ENCODE results near the gene SLC4A8. TPM values are rescaled to one million over a fixed set of nuclear protein-coding genes. Genes with fewer than 3 reads are reported as not detected.

Gene SLC4A8
- total RNA-seq, 1 experiment from 2014 or later, result 26.3 TPM

- Histone ChIP-seq H4K20me1 (ENCODE audit: control insufficient read depth, insufficient read depth, insufficient read length) (no peaks in the 10 kb centered on the region), H3K14ac (ENCODE audit: insufficient read depth, low read length) (no peak overlapping the region), H2BK5ac (ENCODE audit: insufficient read length, low read length) (no peak overlapping the region), H2AK5ac (ENCODE audit: insufficient read length, low read length) (no peak overlapping the region), H3K4me2 (ENCODE audit: insufficient read depth, insufficient read length, low read length) (no peak overlapping the region), H3K4me1 (ENCODE audit: insufficient read depth, low read length) (no peaks in the 10 kb centered on the region; the same call in 1 of the 2 replicates), H4K91ac (ENCODE audit: insufficient read length, low read depth, low read length) (no peak overlapping the region), H2AFZ (ENCODE audit: low read length) (no peak overlapping the region), H3K23ac (ENCODE audit: insufficient read length, low read depth, low read length) (no peak overlapping the region), H3K9me3 (ENCODE audit: control insufficient read depth, low read depth, low read length) (no peaks in the 10 kb centered on the region), H3K4ac (ENCODE audit: low read depth, low read length) (no peak overlapping the region), H3K9ac (ENCODE audit: extremely low read depth, insufficient read length, low read length) (no peak overlapping the region), H4K8ac (replicated peaks; ENCODE audit: insufficient read length, low read depth, low read length) (no peak overlapping the region), H2BK20ac (ENCODE audit: low read depth, low read length, poor library complexity, severe bottlenecking) (no peak overlapping the region), H3K79me2 (ENCODE audit: insufficient read depth, low read length) (no peaks in the 10 kb centered on the region), H2BK120ac (ENCODE audit: low read depth, low read length, poor library complexity, severe bottlenecking) (no peak overlapping the region), H4K5ac (ENCODE audit: insufficient read length, low read depth, low read length) (no peak overlapping the region), H3K27ac (ENCODE audit: insufficient read length, low read depth, low read length) (no peak overlapping the region), H3K23me2 (ENCODE audit: insufficient read length, low read depth, low read length, poor library complexity, severe bottlenecking) (no peaks in the 10 kb centered on the region), H3T11ph (ENCODE audit: low read length) (no peak overlapping the region), H2BK15ac (ENCODE audit: low read depth, low read length) (no peak overlapping the region), H3K56ac (ENCODE audit: insufficient read length, low read depth, low read length) (no peak overlapping the region), H3K27me3 (ENCODE audit: insufficient read depth, low read length) (no peaks in the 10 kb centered on the region), H2BK12ac (ENCODE audit: insufficient read length, low read depth, low read length) (no peak overlapping the region), H3K79me1 (ENCODE audit: insufficient read depth, low read depth, low read length, poor library complexity, severe bottlenecking) (no peaks in the 10 kb centered on the region), H3K18ac (ENCODE audit: insufficient read length, low read depth, low read length) (no peak overlapping the region)
- Mint-ChIP-seq H3K27ac (no peak overlapping the region; a peak in 1 of 7 replicates), H3K4me1 (peaks cover 0 to 5% of the 10 kb centered on the region in 2 experiments; a peak in 2 of 4 replicates), H3K27me3 (ENCODE audit: low read depth) (no peaks in the 10 kb centered on the region), H3K9me3 (no peaks in the 10 kb centered on the region), H3K4me3 (no peak overlapping the region), H3K36me3 (ENCODE audit: insufficient read depth in 1 of 3, low read depth in 3 of 3) (no peaks in the 10 kb centered on the region)
- peak; percentile 24 for DNase-seq
- no CpG with 5 or more reads among the region's 14 CpGs for WGBS (ENCODE audit: extremely low coverage, insufficient read length, low lambda C conversion rate)
- no peak for TF ChIP-seq CTCF (conservative IDR thresholded peaks at IDR 0.05)
Observed at GRCh38 chr12:51401020-51401419, 23.6 kb upstream of the SLC4A8 start.

Data from H9 (cell line).